ENCODE results near the gene OR1B1. TPM values are rescaled to one million over a fixed set of nuclear protein-coding genes. Genes with fewer than 3 reads are reported as not detected.

The OR1B1 gene
- total and polyA plus RNA-seq, 2 donors from 2014 or later: not detected

DNA sequence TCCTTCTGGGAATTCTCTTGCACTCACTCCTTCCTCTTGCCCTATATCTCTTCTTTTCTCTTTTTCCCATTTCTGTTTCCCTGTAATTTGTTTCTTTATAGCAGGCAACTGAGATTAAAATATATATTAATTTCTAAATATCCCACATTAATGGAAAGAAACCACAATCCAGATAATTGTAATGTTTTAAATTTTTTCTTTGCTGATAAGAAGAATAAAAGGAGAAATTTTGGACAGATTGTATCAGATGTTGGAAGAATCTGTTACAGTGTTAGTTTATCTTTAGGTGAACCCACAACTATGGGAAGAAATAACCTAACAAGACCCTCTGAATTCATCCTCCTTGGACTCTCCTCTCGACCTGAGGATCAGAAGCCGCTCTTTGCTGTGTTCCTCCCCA, 4.0 kb upstream of the OR1B1 start, which contains the start of gene OR1L1:
TSS of gene OR1L1 (plus strand) at position 301 of the 400 bp plus-strand sequence. CDS start at position 301, 0 bp downstream.
- H3K27ac ChIP-seq (ENCODE audit: low read depth in 2 of 2, low read length in 2 of 2): no peak within 1 kb of the TSS
- TF ChIP-seq, protein P1, sequence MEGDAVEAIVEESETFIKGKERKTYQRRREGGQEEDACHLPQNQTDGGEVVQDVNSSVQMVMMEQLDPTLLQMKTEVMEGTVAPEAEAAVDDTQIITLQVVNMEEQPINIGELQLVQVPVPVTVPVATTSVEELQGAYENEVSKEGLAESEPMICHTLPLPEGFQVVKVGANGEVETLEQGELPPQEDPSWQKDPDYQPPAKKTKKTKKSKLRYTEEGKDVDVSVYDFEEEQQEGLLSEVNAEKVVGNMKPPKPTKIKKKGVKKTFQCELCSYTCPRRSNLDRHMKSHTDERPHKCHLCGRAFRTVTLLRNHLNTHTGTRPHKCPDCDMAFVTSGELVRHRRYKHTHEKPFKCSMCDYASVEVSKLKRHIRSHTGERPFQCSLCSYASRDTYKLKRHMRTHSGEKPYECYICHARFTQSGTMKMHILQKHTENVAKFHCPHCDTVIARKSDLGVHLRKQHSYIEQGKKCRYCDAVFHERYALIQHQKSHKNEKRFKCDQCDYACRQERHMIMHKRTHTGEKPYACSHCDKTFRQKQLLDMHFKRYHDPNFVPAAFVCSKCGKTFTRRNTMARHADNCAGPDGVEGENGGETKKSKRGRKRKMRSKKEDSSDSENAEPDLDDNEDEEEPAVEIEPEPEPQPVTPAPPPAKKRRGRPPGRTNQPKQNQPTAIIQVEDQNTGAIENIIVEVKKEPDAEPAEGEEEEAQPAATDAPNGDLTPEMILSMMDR (IDR thresholded peaks at IDR 0.05; ENCODE audit: borderline replicate concordance, extremely low read depth, insufficient read depth): no peak
- DNase-seq: no peak

DNA sequence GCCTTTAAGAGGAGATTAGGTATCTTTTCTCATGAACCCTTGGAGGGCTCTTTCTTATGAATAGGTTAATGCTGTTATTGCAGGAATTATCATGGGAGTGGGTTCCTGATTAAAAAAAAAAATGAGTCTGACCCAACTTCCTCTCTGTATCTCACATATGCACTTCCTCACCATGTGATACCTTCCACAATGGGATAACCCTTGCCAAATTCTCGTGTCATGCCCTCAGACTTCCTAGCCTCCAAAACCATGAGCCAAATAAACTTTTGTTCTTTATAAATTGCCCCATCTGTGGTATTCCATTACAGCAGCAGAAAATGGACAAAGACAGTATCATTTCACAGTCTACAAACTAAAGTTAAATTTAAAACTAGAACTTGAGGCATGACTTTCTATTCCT, 1.0 kb downstream of the OR1B1 start:
- TF ChIP-seq, protein P1 (IDR thresholded peaks at IDR 0.05; ENCODE audit: borderline replicate concordance, extremely low read depth, insufficient read depth): no peak
- Histone ChIP-seq H3K27me3 (ENCODE audit: control insufficient read depth, insufficient read depth, low read length) (no peaks in the 10 kb centered on the region), H3K9ac (ENCODE audit: low read length in 3 of 3) (no peak overlapping the region), H3K4me3 (ENCODE audit: low read length in 3 of 3) (no peak overlapping the region), H3K36me3 (ENCODE audit: control insufficient read depth in 2 of 3, insufficient read depth in 3 of 3, low read length in 3 of 3) (no peaks in the 10 kb centered on the region), H3K4me1 (ENCODE audit: control insufficient read depth in 2 of 3, insufficient read depth in 2 of 3, low read depth in 1 of 3, low read length in 3 of 3) (no peaks in the 10 kb centered on the region), H3K9me3 (ENCODE audit: control insufficient read depth in 2 of 3, insufficient read depth in 1 of 3, low read length in 3 of 3) (no peaks in the 10 kb centered on the region), H3K27ac (ENCODE audit: low read depth in 2 of 2, low read length in 2 of 2) (no peak overlapping the region)
- intact Hi-C loops (cut with DNase I): no loop called here
- DNase-seq (peak in 1 of 5 donors; percentile 34), FAIRE-seq (no peak)

More for the DNA sequence above, 4.0 kb upstream of the OR1B1 start, which contains the start of gene OR1L1:
- FAIRE-seq: no peak
- H3K9ac ChIP-seq (ENCODE audit: low read length in 3 of 3): no peak within 1 kb of the TSS
- H3K9me3 ChIP-seq (ENCODE audit: control insufficient read depth in 2 of 3, insufficient read depth in 1 of 3, low read length in 3 of 3): no peaks in the 10 kb centered on the region
- intact Hi-C loops (cut with DNase I): no loop called here
- H3K27me3 ChIP-seq (ENCODE audit: control insufficient read depth, insufficient read depth, low read length): no peaks in the 10 kb centered on the region
- H3K4me1 ChIP-seq (ENCODE audit: control insufficient read depth in 2 of 3, insufficient read depth in 2 of 3, low read depth in 1 of 3, low read length in 3 of 3): no peaks in the 10 kb centered on the region
- no peak within 1 kb of the TSS for H3K4me3 ChIP-seq (ENCODE audit: low read length in 3 of 3)
- H3K36me3 ChIP-seq (ENCODE audit: control insufficient read depth in 2 of 3, insufficient read depth in 3 of 3, low read length in 3 of 3): no peaks in the 10 kb centered on the region

DNA sequence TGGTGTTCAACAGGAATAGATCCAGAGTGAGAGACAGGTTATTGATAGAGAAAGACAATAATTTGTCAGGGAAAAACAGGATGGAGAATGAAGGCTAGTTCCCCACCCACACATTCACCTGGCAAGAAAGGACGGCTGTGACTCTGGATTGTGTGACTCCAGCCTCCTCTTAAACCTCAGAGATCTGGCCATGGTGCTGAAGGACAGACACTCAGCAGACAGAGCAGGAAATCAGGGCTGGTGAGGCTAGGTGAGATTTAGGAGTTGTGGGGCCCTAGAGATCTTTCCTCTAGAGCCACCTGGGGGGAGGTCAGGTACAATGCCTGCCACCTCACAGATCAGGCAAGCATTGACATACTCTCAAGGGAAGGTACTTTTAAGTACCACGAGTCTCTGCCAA, 15.2 kb downstream of the OR1B1 start:
- H3K9me3 ChIP-seq (ENCODE audit: control insufficient read depth in 2 of 3, insufficient read depth in 1 of 3, low read length in 3 of 3): peaks cover 0 to 10% (median 0%) of the 10 kb centered on the region in 3 donors
- DNase-seq: peak in 2 of 5 donors; percentile 0 to 26

More for the DNA sequence above, 15.2 kb downstream of the OR1B1 start:
- no peaks in the 10 kb centered on the region for H3K27me3 ChIP-seq (ENCODE audit: control insufficient read depth, insufficient read depth, low read length)
- H3K36me3 ChIP-seq (ENCODE audit: control insufficient read depth in 2 of 3, insufficient read depth in 3 of 3, low read length in 3 of 3): no peaks in the 10 kb centered on the region
- H3K4me1 ChIP-seq (ENCODE audit: control insufficient read depth in 2 of 3, insufficient read depth in 2 of 3, low read depth in 1 of 3, low read length in 3 of 3): no peaks in the 10 kb centered on the region
- no peak for FAIRE-seq
- TF ChIP-seq, protein P1 (IDR thresholded peaks at IDR 0.05; ENCODE audit: borderline replicate concordance, extremely low read depth, insufficient read depth): no peak
- no peak overlapping the region for H3K9ac ChIP-seq (ENCODE audit: low read length in 3 of 3)
- no peak overlapping the region for H3K4me3 ChIP-seq (ENCODE audit: low read length in 3 of 3)
- H3K27ac ChIP-seq (ENCODE audit: low read depth in 2 of 2, low read length in 2 of 2): no peak overlapping the region
- intact Hi-C loops (cut with DNase I): no loop called here

Data from kidney (tissue), 14 donors.